Motor neuron (in vitro differentiated cells): Measurements from ENCODE around the gene UBE4B. TPM values are rescaled to one million over a fixed set of nuclear protein-coding genes. Genes with fewer than 3 reads are reported as not detected.

Source experiments
- ATAC-seq, 8 experiments: fragments of 200-7000 bp; cut with Tn5 transposase; replicated peaks in 6 of 8; 2 replicates each; pipeline ENCODE4 v1.8.0; 2021; ENCODE audit warnings: mild to moderate bottlenecking in 8 of 8, moderate library complexity in 8 of 8
- H3K27ac ChIP-seq, 2 donors: fragments of 250-450 bp; sonication (Bioruptor Pico); 2 replicates each; pipeline ENCODE4 v1.9.0; 2021; ENCODE audit warnings: antibody characterized with exemption in 2 of 2, mild to moderate bottlenecking in 2 of 2, moderate library complexity in 1 of 2
- H3K4me1 ChIP-seq, 2 donors: fragments of 250-450 bp; sonication (Bioruptor Pico); replicated peaks in 1 of 2; 2 replicates each; pipeline ENCODE4 v1.6.1; 2021; ENCODE audit warnings: antibody characterized with exemption in 2 of 2, mild to moderate bottlenecking in 2 of 2, moderate library complexity in 1 of 2
- H3K4me3 ChIP-seq, 5 donors: fragments of 250-450 bp; sonication (Bioruptor Pico); 2 replicates each; pipeline ENCODE4 v1.9.0; 2021; ENCODE audit warnings: antibody characterized with exemption in 5 of 5, mild to moderate bottlenecking in 5 of 5, moderate library complexity in 4 of 5
- WGBS, 10 experiments: fragments of 450-650 bp; shearing (Covaris generic); methylation state at CpG; one replicate each; pipeline ENCODE4 v1.0.0; 2022; 5-methylcytosine and 5-hydroxymethylcytosine counted together
- in situ Hi-C, 9 experiments: fragments of 400-800 bp; cut with MboI; loops; one replicate each; pipeline ENCODE4 v1.15.0; 2021; ENCODE audit warnings: low sequenced_read_pairs in 9 of 9, low pct_unique_long_range_greater_than_20kb in 2 of 9; ENCODE audit not compliant: unreplicated experiment in 9 of 9
- total RNA-seq, 8 experiments: library from RNA; unstranded; fragments of 300-600 nt; gene quantifications; 2 replicates each; pipeline versions ENCODE4 v1.2.3 to v1.2.4, GENCODE V29; 2022

The UBE4B gene
- total RNA-seq, 8 experiments from 2014 or later: 27.8 to 57.8 (median 44.6) TPM

GRCh38 chr1:10048601-10049000, 15.8 kb downstream of the UBE4B start:
- Histone ChIP-seq H3K4me3 (no peak overlapping the region), H3K27ac (no peak overlapping the region), H3K4me1 (peaks cover 6 to 27% of the 10 kb centered on the region in 2 donors)
- ATAC-seq: no peak
- in situ Hi-C loops: no loop called here
- 90 to 100% (median 100%) methylated on average over 1 to 3 of the region's 3 CpGs; no CpG with 5 or more reads in 3 of the 10 experiments for WGBS, 10 experiments

DNA sequence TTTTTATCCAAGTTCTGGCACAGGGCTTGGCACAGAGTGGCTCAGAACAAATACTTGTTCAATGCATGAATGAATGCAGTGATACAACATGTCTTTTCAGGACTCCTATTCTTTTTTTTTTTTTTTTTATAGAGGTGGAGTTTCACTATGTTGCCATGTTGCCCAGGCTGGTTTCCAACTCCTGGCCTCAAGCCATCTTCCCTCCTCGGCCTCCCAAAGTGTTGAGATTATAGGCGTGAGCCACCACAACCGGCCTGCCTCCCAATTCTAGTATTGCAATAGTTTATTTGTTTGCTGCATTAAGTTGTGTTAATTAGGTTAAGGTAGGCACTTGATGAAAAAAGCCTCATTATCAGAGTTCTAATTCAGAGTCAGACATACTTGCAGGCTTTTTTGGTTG, 17.9 kb downstream of the UBE4B start:
- 31 to 100% (median 92%) methylated on average over 2 to 3 of the region's 3 CpGs; no CpG with 5 or more reads in 3 of the 10 experiments for WGBS, 10 experiments
- Histone ChIP-seq H3K4me1 (peaks cover 6 to 26% of the 10 kb centered on the region in 2 donors), H3K4me3 (no peak overlapping the region), H3K27ac (no peak overlapping the region)
- in situ Hi-C loops: no loop called here
- no peak for ATAC-seq

GRCh38 chr1:10051656-10052055, 18.9 kb downstream of the UBE4B start:
- H3K4me3 ChIP-seq: no peak overlapping the region
- 50 to 100% (median 94%) methylated on average over 1 of the region's 1 CpG; no CpG with 5 or more reads in 4 of the 10 experiments for WGBS, 10 experiments
- in situ Hi-C loops: no loop called here
- no peak overlapping the region for H3K27ac ChIP-seq
- no peak for ATAC-seq
- peaks cover 6 to 17% of the 10 kb centered on the region in 2 donors for H3K4me1 ChIP-seq

DNA sequence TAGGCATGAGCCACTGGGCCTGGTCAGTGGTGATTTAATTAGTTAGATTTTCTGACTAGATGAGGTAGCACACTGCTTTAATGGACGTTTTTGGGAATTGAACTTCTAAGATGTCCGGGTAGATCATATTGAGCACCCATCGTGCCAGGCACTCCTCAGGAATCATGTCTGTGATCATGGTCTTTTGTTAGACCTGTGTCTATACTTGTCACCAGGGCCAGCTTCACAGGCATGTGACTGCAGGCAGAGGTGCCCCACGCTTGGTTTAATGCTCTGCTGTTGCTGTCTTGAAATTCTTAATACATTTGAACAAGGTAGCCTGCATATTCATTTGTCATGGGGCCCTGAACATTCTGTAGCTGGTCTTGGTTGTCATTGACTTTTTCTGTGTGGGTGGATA, 19.6 kb downstream of the UBE4B start:
- 78 to 92% (median 90%) methylated on average over 2 to 4 of the region's 4 CpGs; no CpG with 5 or more reads in 5 of the 10 experiments for WGBS, 10 experiments
- H3K27ac ChIP-seq: peak overlapping the region in 1 of 2 donors; percentile 1
- ATAC-seq: peak in 2 of 8 experiments; percentile 10 to 47
- H3K4me3 ChIP-seq: no peak overlapping the region
- in situ Hi-C loops: no loop called here
- peaks cover 0 to 11% of the 10 kb centered on the region in 2 donors for H3K4me1 ChIP-seq

DNA sequence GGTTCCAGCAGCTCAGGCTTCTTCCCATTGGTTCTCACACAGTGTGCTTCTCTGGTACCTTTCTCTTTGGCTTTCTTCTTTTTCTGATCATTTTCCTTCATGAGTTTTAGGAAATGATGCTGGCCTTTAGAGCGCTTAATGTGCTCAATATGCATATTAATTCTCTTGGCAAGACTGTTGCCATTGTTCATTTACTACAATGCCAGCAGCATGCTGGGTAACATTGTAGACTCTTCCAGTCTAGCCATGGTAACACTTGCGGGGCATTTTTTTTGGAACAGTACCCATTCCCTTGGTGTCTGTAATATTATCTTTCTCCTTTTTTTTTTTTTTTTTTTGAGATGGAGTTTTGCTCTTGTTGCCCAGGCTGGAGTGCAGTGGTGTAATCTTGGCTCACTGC, 21.7 kb downstream of the UBE4B start:
- H3K27ac ChIP-seq: no peak overlapping the region
- ATAC-seq: no peak
- in situ Hi-C loops: no loop called here
- 85 to 100% (median 100%) methylated on average over 1 to 2 of the region's 2 CpGs; no CpG with 5 or more reads in 2 of the 10 experiments for WGBS, 10 experiments
- no peak overlapping the region for H3K4me3 ChIP-seq
- peaks cover 0 to 16% of the 10 kb centered on the region in 2 donors for H3K4me1 ChIP-seq

DNA sequence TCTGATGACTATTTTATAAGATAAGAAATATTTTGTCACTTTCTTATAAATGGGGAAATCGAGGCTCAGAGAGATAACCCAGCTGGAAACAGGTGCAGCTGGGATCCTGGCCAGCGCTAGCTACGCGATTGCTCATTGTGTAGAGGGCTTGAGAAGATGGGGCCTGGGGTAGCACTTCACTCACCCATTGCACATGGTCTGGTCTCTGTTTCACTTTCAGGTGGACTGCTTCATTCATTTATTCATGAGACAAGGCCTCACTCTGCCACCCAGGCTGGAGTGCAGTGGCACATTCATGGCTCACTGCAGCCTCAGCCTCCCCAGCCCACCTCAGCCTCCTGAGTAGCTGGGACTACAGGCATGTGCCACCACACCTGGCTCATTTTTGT, 23.8 kb downstream of the UBE4B start:
- peak in 1 of 8 experiments; percentile 17 for ATAC-seq
- in situ Hi-C loops: no loop called here
- H3K27ac ChIP-seq: no peak overlapping the region
- WGBS, 10 experiments: 93 to 100% (median 97%) methylated on average over 3 to 4 of the region's 4 CpGs; no CpG with 5 or more reads in 4 of the 10 experiments
- no peak overlapping the region for H3K4me3 ChIP-seq
- H3K4me1 ChIP-seq: peaks cover 0 to 15% of the 10 kb centered on the region in 2 donors

DNA sequence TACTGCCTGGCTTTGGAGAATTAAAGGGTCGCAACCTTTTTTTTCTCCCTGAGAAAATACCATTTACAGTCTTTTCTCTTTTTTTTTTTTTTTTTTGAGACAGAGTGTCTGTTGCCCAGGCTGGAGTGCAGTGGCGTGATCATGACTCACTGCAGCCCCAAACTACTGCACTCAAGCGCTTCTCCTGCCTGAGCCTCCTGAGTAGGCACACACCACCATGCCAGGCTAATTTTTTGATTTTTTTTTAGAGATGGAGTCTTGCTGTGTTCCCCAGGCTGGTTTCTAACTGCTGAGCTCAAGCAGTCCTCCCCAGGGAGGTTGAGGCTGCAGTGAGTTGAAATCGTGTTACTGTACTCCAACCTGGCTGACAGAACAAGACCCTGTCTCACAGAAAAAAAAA, 24.6 kb downstream of the UBE4B start:
- in situ Hi-C loops: no loop called here
- no peak overlapping the region for H3K4me3 ChIP-seq
- peak in 6 of 8 experiments; percentile 48 to 83 (median 80) for ATAC-seq
- H3K4me1 ChIP-seq: peaks cover 0 to 12% of the 10 kb centered on the region in 2 donors
- H3K27ac ChIP-seq: no peak overlapping the region
- 8 to 87% (median 70%) methylated on average over 1 to 4 of the region's 4 CpGs for WGBS, 10 experiments

DNA sequence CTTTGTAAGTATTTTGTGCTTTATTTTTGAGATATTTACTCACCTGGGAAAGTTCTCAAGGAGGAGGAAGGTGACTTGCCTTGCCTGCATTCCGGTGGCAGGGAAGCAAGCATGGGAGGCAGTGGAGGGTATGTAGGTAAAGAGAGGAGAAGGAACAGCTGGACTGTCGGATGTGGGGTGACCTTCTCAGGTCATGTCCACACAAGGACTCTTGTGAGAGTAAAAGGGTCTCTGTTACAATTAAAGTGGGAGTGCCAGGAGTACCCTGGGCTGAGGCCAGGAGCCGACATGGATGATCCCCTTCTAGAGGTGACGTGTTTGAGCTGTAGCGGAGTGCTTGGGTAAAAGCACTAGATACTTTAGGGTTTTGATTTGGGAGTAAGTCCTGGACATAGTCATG, 25.0 kb downstream of the UBE4B start:
- no peak overlapping the region for H3K4me3 ChIP-seq
- in situ Hi-C loops: no loop called here
- no peak for ATAC-seq
- H3K27ac ChIP-seq: no peak overlapping the region
- peaks cover 0 to 11% of the 10 kb centered on the region in 2 donors for H3K4me1 ChIP-seq
- 52 to 100% (median 87%) methylated on average over 1 to 5 of the region's 5 CpGs; no CpG with 5 or more reads in 2 of the 10 experiments for WGBS, 10 experiments

GRCh38 chr1:10059342-10059718, 26.6 kb downstream of the UBE4B start:
- no peak overlapping the region for H3K27ac ChIP-seq
- in situ Hi-C loops: no loop called here
- peak in 5 of 8 experiments; percentile 46 to 70 (median 59) for ATAC-seq
- WGBS, 10 experiments: 50 to 92% (median 78%) methylated on average over 1 to 7 of the region's 8 CpGs; no CpG with 5 or more reads in 4 of the 10 experiments
- H3K4me3 ChIP-seq: no peak overlapping the region
- H3K4me1 ChIP-seq: peaks cover 0 to 11% of the 10 kb centered on the region in 2 donors

DNA sequence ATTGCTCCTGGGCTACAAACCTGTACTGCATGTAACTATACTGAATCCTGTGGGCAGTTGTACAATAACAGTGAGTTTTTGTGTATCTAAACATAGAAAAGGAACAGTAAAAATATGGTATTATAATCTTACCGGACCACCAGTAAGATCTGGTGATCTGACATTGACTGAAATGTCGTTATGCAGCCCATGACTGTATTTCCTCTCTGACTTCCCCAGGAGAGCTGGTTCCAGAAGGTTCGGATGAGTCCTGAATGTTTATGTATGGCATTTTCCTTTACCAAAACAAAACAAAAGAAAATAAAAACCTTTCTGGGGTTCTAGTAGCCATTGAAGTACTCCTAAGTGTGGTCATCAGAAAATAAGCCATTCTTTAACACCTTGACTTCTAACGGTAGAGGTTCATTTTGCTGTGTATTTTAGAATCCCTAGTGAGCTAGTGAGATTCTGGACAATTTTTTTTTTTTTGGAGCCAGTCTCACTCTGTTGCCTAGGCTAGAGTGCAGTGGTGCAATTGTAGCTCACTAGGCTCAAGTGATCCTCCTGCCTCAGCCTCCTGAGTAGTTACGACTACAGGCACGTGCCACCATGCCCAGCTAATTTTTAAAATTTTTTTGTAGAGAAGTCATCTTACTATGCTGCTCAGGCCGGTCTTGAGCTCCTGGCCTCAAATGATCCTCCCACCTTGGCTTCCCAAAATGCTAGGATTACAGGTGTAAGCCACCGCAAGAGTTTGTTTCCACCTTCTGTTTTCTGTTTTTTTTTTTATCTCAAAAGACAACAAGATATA, 27.7 kb downstream of the UBE4B start:
- WGBS, 10 experiments: 74 to 100% (median 94%) methylated on average over 1 to 8 of the region's 8 CpGs

DNA sequence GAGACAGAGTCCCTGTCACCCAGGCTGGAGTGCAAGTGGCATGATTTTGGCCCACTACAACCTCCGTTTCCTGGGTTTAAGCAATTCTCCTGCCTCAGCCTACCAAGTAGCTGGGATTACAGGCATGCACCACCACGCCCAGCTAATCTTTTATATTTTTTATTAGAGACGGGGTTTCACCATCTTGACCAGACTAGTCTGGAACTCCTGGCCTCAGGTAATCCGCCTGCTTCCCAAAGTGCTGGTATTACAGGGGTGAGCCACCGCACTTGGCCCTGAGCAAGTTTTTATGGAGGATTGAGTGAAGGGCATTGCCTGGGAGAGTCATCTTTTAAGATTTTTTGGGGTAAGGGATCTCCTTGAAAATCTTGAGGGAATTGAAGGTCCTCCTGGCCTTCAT, 28.5 kb downstream of the UBE4B start:
- H3K4me3 ChIP-seq: no peak overlapping the region
- in situ Hi-C loops: no loop called here
- H3K4me1 ChIP-seq: peaks cover 5 to 7% of the 10 kb centered on the region in 2 donors
- no peak for ATAC-seq
- WGBS, 10 experiments: 70 to 100% (median 90%) methylated on average over 2 to 5 of the region's 5 CpGs; no CpG with 5 or more reads in 3 of the 10 experiments
- H3K27ac ChIP-seq: no peak overlapping the region

More for the DNA sequence above, 27.7 kb downstream of the UBE4B start:
- in situ Hi-C loops: no loop called here
- no peak for ATAC-seq
- no peak overlapping the region for H3K27ac ChIP-seq
- H3K4me3 ChIP-seq: no peak overlapping the region
- H3K4me1 ChIP-seq: peaks cover 4 to 9% of the 10 kb centered on the region in 2 donors

DNA sequence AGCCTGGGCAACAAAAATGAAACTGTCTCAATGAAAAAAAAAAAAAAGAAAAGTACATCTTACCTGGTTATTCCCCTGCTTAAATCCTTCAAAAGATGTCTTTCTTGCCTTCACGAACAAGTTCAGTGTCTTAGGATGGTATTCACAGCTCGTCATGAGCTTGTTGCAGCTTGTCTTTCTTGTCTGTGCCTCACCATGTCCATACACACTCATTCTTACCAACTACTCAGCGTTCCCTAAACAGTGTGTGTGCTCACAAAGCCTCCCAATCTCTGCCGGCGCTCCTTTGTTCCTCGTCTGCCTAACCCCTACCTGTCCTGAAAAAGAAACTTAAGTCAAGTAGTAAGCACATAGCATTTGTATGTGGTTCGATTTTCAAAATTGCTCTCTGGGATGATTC, 31.1 kb downstream of the UBE4B start:
- in situ Hi-C loops: no loop called here
- Histone ChIP-seq H3K4me1 (peaks cover 5 to 8% of the 10 kb centered on the region in 2 donors), H3K27ac (no peak overlapping the region), H3K4me3 (no peak overlapping the region)
- WGBS, 10 experiments: 80 to 100% (median 91%) methylated on average over 1 to 7 of the region's 7 CpGs; no CpG with 5 or more reads in 1 of the 10 experiments
- ATAC-seq: no peak

DNA sequence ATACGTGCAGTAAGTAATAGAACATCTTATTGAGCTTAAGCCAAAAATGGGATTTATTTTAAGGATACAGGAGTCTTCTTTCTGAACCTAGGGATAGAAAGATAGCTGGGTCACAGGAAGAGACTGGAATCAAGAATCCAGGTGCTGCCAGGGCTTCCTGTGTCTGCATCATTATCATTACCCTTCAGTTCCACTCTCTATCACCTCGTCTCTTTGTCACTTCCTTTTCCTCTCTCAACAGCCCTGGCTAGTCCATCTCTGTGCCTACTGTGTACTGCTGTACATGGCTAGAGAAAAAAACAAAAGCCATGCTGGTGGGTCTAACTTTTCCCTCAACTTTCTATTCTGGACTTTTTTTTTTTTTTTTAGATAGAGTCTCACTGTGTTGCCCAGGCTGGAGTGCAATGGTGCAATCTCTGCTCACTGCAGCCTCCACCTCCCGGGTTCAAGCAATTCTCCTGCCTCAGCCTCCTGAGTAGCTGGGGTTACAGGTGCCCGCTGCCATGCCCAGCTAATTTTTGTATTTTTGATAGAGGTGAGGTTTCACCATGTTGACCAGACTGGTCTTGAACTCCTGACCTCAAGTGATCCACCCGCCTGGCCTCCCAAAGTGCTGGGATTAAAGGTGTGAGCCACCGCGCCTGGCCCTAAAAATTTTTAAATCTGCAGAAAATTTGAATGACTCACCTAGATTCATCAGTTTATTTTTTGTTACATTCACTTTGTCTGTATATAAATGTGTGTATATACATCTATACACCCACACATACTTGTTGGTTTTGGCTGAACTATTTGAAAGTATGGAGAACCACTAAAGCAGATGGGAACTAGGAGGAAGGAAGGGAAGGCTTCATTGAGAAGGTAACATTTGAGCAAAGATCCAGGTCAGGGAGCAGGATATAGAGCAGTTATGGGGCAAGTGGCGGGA, 31.9 kb downstream of the UBE4B start:
- in situ Hi-C loops: no loop called here
- peaks cover 3 to 5% of the 10 kb centered on the region in 2 donors for H3K4me1 ChIP-seq
- no peak overlapping the region for H3K4me3 ChIP-seq
- WGBS, 10 experiments: 33 to 100% (median 91%) methylated on average over 1 to 7 of the region's 8 CpGs; no CpG with 5 or more reads in 1 of the 10 experiments
- no peak overlapping the region for H3K27ac ChIP-seq
- no peak for ATAC-seq
